Activated CD4-positive, alpha-beta T cell treated with anti-CD3 and anti-CD28 coated beads, Interleukin-2, amount 50 U/mL, for 24 hours (primary cell): Measurements from ENCODE around the gene HHAT.

Experiments
- DNase-seq, 2 donors: peaks; one replicate each; pipeline ENCODE4 v3.0.0-alpha.2; 2020; ENCODE audit warnings: low read depth in 1 of 2, low spot score in 1 of 2

The HHAT gene

DNA sequence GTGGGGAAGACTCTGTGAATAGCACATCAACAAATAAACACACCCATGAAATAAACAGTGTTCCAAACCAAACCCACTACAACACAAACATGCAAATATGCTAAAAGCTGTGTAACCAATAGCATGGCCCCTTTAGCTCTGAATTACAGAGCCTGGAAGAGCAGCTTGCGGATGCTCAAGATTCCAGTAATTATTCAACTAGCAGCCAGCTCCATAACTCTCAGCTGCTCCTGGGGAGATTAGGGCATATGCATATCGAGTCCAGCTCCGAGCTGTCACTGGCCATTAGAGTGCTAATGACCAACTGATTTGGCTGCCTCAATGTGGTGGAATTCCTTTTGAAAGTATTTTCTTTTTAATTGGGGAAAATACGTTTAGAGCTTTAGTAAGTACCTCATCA lies 207.1 kb downstream of the HHAT start:
- DNase-seq: no peak

DNA sequence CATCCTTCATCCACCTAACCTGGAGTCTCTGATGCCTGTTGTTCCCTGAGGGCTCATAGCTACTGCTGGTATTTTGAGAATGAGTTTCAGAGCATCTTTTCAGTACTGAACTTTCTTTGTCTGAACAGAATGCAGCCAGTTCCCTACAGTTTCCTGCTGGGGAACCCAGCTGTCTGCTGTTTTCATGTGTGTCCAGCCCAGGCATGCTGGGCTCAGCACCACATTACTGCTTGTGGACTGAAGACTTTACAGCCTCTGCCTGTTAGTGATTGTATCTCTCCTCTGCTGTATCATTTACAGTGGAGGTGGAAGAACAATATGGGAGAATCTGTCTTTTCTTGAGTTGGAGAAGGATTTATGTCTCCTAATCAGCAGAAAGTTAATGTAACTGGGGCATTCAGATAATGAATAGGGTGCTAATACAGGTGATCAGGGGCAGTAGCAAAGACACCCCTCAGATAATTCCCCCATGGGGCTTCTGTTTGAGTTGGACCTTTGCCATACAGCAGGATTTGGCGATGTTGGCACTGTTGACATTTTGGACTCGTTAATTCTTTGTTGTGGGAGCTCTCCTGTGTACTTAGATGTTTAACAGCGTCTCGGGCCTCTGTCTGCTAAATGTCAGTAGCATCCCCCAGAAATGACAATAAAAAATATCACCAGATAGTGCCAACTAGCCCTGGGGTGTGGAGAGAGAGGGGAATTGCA lies 207.7 kb downstream of the HHAT start:
- DNase-seq: no peak

DNA sequence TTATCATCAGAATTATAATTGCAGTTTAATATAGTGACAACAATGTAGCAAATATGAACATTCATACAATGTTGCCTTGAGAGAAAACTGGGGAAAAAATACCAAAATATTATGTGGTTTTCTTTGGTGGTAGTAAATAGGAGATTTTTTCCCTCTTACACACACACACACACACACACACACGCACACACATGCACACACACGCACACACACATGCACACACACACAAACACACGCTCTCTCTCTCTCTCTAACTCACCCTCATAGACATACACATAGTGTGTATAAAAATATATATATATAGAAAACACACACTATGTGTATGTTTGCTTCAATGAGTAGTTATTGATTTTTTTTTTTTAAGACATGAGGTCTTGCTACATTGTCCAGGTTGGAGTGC lies 211.6 kb downstream of the HHAT start:
- no peak for DNase-seq

DNA sequence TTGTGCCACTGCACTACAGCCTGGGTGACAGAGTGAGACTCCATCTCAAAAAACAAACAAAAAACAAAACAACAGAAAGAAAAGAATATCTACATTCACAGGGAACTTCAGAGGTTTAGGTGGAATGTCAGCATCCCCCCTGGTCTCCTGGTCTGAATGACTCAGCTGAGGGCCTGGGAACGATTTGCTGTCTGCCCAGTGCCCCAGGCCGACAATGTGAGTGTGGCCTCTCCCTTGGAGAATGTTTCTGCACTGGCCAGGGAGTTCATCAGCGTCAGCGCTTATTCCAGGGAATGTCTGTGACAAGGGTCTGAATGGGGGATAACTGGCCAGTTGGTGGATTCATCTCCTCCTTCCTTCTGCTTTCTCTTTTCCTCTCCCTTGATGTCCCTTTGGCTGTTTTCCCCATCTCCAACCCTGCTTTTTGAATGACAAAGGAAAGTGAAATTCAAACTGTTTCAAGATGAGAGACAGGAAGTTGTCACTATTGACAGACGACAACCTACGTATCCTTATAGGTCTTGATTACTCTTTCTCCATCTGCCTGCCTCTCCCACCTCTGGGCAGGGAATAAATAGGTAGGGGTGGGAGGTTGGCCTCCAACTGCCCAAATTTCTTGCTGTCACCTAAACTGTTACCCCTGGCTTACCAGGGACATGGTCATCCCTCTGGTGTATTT lies 213.1 kb downstream of the HHAT start:
- no peak for DNase-seq

DNA sequence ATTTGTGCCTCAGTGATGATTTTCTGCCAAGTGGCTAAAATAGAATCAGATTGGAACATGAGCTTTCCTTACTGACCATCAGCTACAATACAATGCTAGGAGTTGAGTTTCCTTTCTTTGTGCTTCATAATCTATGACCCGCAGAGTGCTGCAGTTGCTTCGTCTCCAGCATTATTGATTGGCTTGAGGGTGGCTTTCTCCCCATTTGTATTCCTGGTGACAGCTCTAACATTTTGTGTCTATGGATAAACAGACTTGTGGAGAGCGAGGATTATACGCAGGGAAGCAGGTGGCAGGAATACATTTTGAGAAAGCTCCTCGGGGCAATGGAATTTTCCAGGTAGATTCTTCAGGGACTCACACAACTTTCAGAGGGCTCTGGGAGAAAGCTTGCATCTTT lies 223.2 kb downstream of the HHAT start:
- DNase-seq: no peak

DNA sequence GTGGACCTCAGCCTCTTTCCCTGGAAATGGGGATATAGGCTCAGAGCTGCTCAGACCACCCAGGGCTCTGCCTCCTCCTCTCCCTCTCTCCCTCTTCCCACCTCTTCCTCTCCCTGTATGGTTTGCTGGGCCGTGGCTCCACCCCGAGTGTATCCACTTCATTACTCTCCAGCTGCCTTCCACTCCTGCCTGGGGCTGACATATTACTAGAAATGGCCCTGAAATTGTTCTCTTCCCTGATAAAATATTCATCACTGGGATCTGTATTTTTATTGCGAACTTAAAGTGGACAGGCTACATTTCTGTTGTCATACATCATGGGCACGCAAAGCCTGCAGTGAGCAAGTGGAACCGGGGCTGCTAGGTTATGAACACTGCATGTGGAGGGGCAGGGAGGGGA lies 225.0 kb downstream of the HHAT start:
- no peak for DNase-seq

DNA sequence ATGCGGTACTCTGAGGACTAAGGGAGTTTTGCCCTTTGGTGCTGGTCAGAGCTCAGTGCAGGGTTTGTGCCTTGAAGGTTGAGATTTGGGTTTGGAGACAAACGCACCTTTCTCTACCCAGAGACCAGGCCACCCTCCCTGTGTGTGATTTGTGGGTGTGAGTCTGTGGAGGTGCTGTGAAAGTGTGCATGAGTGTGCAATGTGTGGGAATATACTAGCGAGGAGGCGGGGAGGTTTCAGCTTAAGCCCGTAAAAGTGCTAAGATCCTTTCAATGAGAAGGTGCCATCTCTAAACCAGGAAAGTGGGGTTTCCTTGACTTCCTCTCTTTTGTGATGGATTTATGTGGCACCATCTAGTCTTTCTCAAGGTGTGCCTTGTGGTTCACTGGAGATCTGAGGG lies 225.7 kb downstream of the HHAT start:
- DNase-seq: no peak

DNA sequence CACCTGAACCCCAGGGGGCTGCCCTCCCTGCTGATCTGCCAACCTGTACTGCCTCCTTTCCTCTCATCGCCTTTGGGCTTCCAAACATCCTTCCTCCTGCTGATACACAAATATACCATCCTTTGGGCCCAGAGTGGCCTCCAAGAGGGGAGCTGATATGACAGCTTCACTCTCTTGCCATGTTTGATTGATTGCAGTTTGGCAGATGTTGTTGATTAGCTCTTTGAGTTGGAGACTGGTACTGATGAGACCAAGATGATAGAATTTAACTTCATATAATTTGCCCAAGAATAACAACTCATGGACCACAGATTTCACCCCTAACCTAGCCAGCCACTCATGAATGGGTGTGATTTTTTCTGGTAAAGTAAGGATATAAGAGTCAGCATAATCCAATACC lies 227.8 kb downstream of the HHAT start:
- no peak for DNase-seq

DNA sequence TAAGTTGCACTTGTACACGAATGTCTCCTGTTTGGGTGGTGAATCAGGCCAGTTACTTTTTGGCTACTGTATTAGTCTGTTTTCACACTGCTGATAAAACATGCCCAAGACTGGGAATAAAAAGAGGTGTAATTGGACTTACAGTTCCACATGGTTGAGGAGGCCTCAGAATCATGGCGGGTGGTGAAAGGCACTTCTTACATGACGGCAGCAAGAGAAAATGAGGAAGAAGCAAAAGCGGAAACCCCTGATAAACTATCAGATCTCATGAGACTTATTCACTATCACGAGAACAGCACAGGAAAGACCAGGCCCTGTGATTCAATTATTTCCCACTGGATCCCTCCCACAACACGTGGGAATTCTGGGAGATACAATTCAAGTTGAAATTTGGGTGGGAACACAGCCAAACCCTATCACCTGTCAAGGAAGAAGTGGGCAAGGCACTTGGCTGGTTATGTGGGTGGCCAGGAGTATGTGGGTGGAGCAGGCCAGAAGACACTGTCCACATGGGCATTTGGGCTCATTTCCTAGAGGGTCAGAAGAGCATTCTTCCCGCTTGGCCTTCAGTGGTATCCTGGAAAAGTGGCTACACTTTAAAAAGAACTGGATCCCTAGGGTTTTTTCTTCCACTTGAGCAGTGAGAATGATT lies 228.8 kb downstream of the HHAT start:
- DNase-seq: no peak

DNA sequence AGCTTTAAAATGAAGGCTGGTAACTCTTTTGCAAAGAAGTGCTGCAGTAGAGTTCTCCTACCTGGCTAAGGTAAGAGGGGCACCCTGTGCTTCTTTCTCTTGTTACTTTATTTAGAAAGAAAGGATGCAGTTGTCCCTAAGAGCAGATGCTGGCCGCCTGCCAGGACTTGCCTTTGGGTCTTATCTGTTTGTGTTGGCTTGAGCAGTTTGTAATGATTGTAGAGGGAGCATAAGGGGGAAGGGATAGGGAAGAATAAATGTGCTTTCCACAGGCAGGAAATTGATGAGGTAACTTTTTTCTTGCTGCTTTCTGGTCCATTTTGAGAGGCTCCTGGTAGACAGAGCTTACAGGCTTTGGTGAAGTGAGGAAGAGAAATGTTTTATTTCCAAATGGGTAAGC lies 229.6 kb downstream of the HHAT start:
- DNase-seq: no peak

DNA sequence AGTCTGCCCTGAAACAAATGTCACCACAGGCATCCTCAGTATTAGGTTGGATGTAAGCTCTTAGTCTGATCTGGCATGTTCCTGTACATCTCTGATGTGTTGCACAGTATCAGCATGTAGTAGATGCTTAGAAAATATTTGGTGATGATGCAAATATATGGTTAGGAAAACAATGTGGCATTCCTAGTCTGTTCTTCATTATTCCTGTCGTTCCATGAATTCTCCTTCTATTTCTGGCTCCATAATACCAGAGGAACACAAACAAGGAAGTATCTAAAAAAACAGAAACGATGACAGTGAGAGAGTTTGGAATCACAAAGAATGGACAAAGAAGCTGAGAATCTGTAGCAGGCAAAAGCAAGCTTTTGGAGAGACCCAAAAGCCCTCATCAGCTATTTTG lies 236.6 kb downstream of the HHAT start:
- no peak for DNase-seq

DNA sequence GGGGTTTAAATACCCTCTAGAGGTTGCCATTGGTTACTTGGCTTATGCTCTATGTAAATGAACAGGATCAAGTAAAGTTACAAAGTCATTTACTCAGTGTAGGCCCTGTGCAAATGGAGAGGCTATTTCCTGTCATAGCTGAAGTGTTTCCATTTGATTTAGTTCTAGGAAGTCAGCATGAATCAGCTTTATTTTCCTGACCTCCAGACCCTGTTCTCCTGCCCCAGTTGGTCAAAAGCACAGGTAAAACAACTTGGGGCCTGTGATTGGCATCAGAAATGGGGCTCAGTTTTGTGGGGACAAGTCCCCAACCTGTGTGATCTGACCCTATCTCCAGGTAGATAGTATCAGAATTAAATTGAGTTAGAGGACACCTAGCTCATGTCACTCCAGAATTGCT lies 239.9 kb downstream of the HHAT start:
- no peak for DNase-seq

DNA sequence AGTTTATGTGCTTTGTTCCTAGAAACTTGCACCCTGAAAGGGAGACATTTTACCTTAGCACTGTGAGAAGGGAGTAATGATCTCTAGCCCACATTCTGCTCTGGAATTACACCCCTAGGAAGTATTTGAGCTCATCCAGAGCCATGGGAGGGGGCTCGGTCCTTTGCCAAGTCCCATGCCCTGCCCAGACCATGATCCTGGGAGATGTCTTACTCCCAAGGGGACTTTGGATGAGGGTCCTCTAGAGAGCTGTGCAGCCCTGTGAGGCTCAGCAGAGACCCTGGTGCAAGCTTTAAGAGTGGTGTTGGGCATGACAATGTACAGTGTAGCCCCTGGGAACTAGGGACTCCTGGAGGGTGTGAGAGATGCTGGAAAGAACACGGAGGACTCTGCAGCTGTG lies 241.4 kb downstream of the HHAT start:
- no peak for DNase-seq

DNA sequence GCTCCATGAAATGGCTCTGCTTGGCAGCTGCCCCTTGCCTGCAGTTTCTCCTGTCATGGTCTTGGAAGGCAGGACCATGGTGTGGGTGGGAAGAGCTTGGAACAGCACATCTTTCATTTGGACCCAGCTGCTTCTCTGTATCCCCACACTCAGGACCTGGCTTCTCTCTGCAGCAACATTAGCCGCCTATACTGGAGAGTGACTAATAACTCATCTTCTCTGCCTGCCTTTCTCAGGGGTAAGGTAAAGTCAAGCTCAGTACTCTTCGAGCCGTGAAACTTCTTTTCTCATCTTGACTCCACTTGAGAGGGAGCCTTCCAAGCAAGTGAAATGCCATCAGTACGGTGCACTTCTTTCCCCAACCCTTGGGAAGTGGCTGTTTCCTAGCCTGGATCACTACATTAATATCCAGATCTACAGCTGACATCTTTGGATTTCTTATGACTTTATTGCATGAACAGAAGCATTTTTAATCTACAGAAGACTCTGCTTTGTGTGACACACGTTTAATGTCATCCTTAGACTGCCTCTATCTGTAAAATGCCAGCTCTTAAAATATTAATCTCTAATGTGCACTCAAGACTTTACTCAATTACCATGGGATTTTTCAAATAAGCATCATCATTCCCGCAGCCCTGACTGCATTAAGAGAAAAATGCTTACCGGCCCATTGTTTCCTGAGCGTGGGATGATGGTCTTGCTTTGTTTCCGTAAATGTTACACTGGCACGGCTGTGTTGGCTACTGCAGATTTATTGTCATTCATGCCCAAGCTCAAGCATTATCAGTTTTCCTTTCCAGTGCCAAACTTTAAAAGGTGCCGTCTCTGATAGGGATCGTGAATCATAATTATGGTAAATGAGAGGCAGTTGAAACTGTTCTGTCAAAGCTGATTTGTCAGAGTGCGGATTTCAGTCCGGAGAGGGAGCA lies 242.9 kb downstream of the HHAT start:
- no peak for DNase-seq

DNA sequence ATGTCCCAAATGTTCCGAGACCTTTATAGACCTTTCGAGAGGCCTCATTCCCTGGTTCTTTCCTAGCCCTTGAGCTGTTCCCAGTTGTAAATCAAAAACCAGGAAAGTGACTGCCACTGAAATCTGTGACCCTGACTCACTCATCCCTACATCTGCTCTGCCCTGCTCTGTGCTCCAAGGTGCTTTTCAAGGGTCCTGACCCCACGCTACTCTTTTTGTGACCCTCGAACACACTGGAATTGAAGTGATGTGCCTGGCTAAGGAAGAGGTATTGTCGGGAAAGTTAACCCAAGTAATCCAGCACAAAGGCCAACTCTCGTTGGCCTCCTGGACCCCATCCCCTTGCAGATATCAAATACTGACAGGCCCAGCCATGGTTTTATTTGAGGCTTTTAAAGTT lies 244.4 kb downstream of the HHAT start:
- DNase-seq: no peak

DNA sequence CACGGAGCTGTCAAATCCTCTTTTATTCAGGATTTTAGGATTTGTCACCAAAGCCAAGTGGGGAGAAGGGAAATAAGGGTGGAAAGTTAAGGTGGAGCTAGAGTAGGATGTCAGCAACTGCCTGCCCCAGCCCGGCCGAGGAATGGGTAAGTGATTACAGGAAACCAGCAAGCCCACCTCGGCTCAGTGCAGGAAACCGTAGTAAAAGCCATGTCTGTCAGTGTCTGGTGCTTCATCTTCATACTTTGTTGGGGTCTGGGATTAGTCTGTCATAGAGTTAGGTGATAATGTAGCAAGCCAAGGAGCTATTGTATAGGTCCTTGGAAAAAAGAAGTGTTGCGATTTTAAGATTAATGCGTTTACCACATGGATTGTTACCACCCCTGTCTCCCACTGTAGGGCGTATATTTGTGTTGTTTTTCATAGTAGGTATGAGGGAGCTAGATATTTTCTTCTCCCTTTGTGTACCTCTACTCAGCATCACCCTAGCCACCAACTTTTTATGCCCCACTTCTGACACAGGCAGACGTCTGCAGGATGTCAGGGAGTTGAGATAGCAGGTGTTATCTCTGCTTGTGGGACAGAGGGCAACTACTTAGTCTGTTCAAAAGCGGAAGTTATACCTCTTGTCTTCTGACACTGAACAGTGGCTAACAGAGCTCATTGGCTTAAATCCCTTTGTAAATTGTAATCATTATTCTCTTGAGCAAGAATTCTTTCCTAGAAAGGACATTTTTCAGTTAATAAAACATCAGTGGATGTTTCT lies 253.7 kb downstream of the HHAT start:
- DNase-seq: no peak

DNA sequence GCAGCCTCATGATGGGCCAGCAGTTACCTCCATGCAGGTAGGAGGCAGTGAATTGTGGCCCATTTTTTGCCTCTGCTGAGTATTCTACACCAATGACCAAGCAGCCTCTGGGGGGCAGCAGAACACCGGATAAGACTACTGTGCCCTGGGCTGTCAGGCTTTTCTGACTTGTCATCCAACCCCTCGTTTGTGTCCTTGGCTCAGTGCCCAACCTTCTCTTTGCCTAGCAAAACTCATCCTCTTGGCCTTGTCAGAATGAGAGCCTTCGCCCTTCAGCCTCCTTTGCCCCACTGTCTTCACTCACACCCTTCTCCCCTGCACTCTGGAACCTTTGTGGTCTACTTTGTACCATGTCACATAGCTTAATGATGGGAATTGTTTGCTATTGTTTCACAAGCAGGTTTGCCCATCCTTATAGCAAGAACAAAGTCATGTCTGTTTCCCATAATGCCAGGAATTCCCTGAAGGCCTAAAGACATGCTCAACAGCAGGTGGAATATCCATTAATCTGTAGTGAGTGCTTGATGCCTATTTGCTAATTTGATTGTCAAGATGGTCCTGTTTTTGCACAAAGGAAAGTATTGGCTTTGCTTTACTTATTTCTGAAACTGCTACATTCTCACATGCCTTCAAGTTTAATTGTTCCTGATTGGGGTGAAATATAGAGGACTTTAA lies 255.9 kb downstream of the HHAT start:
- peak; percentile 16 to 60 for DNase-seq

DNA sequence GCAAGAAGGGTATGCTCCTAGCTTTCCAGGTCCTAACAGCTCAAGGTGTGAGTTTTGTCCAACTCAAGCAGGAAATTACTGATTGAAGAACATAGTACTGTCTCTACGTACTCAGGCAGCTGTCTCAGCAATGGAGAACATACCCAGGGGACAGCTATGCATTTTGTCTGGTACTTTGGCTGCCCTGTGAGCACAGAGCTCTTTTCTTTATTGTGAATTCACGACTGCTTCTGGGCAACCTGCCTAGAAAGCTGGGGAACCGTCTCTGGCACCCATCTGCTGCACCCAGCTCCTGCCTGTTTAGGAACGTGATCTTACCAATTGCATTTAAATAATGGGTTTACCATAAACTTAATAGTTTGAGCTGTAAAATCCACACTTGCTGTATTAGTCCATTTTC lies 258.1 kb downstream of the HHAT start:
- DNase-seq: no peak

DNA sequence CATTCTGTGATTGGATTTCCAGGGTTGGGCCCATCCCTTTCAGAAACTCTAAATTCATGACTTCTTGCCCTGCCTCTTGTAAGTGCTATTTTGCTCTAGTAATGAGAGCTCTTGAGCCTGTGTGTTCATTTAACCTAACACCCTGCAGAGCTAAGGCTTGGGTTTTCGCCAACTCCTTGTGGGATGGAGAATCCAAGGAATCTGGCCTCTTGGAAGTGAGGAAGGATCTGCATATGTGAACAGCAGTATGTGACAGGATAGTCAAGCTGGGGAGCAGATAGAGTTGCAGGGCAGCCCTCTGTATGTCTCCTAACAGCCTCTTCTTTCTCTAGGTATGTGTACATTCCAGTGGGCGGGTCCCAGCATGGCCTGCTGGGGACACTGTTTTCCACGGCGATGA lies 258.9 kb downstream of the HHAT start:
- no peak for DNase-seq

DNA sequence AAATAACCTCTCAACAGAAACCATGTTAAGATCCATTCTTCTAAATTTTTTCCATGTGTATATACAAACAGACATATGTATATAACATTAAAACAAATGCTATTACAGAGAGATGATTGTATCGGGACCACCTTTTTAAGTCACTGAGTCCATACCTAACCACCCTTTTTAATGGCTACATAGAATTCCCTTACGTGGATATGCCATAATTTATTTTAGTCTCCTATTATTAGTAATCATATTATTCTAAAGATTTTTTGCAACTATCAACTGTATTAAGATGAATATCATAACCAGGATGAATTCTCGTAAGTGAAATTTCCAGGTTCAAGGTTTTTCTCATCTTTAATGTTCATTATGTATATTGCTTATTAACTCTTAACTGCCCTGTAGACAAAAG lies 259.7 kb downstream of the HHAT start:
- DNase-seq: no peak
